T-helper 2 cell treated with Interferon-gamma antibody and Interleukin-4, amounts not matched to agents 5 μg/mL and 100 μg/mL, for 36 hours (primary cell): ENCODE data around the gene C1QA.

Source experiments
- DNase-seq: peaks from one replicate; pipeline ENCODE4 v3.0.0; 2021; ENCODE audit warnings: low spot score
- H3K27ac Mint-ChIP-seq: one replicate; pipeline ENCODE4 v1.8.0; 2021; ENCODE audit warnings: mild to moderate bottlenecking, mixed read lengths
- H3K27me3 Mint-ChIP-seq: one replicate; pipeline ENCODE4 v1.8.0; 2021; ENCODE audit warnings: low read depth, mixed read lengths
- H3K36me3 Mint-ChIP-seq: one replicate; pipeline ENCODE4 v1.8.0; 2021; ENCODE audit warnings: low read depth, mixed read lengths
- H3K4me1 Mint-ChIP-seq: one replicate; pipeline ENCODE4 v1.8.0; 2021; ENCODE audit warnings: low read depth, mixed read lengths
- H3K4me3 Mint-ChIP-seq: one replicate; pipeline ENCODE4 v1.8.0; 2022; ENCODE audit warnings: mild to moderate bottlenecking, moderate library complexity, mixed read lengths
- H3K9me3 Mint-ChIP-seq: one replicate; pipeline ENCODE4 v1.8.0; 2021; ENCODE audit warnings: mixed read lengths

Gene C1QA, protein sequence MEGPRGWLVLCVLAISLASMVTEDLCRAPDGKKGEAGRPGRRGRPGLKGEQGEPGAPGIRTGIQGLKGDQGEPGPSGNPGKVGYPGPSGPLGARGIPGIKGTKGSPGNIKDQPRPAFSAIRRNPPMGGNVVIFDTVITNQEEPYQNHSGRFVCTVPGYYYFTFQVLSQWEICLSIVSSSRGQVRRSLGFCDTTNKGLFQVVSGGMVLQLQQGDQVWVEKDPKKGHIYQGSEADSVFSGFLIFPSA

DNA sequence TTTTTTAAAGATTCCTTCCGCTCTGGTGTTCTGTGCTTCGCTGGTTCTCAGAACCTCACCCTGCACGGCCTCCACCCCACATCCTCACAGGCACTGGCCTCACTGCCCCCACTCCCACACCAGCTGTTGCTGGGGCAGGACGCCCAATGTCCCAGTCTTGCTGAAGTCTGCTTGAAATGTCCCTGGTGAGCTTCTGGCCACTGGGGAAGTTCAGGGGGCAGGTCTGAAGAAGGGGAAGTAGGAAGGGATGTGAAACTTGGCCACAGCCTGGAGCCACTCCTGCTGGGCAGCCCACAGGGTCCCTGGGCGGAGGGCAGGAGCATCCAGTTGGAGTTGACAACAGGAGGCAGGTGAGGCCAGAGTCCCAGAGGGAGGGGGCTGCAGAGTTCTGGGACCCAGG is at the start of gene C1QA:
Gene C1QA, plus strand, starts transcription at position 276 of the 400 bp plus-strand sequence. CDS start 989 bp downstream, outside the sequence.
- Mint-ChIP-seq H3K36me3 (no peaks in the 10 kb centered on the region), H3K27ac (no peak within 1 kb of the TSS), H3K27me3 (peaks cover 1% of the 10 kb centered on the region), H3K4me3 (no peak within 1 kb of the TSS), H3K4me1 (no peaks in the 10 kb centered on the region), H3K9me3 (no peaks in the 10 kb centered on the region)
- DNase-seq = no peak

DNA sequence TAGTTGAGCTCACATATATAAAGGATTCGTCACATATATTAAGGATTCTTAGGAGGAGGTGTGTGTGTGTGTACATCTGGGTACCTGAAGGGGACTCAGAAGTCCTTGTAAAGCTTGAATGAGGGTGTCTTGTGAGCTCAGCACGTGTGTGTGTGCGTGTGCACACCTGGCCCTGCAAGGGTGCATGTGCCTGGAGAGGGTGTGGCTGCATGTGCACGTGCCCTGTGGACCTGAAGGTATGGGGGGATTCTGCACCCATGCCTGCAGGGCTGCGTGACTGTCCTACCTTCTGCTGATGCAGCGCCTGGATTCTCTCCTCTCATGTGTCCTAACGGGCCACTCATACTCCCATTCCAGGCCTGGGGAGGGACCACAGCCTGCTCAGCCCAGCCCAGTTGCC is 49.2 kb upstream of the C1QA start:
- no peak overlapping the region for H3K4me3 Mint-ChIP-seq
- no peaks in the 10 kb centered on the region for H3K27me3 Mint-ChIP-seq
- H3K36me3 Mint-ChIP-seq = no peaks in the 10 kb centered on the region
- no peak for DNase-seq
- H3K27ac Mint-ChIP-seq = no peak overlapping the region
- no peaks in the 10 kb centered on the region for H3K9me3 Mint-ChIP-seq
- no peaks in the 10 kb centered on the region for H3K4me1 Mint-ChIP-seq

DNA sequence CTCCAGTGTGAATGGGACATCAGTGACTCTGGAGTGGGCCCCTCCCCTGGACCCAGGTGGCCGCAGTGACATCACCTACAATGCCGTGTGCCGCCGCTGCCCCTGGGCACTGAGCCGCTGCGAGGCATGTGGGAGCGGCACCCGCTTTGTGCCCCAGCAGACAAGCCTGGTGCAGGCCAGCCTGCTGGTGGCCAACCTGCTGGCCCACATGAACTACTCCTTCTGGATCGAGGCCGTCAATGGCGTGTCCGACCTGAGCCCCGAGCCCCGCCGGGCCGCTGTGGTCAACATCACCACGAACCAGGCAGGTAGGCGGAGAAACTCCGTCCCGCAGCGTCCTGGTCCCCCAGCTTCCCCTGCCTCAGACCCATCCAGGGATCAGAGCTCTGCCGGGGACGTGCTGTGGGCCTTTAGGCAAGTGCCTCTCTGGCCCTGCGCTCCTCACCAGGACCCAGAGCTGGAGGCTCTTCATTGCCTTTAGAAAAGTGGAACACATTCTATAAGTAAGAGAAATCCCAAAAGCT is 47.5 kb upstream of the C1QA start:
- Mint-ChIP-seq H3K4me1 (no peaks in the 10 kb centered on the region), H3K27me3 (no peaks in the 10 kb centered on the region), H3K27ac (no peak overlapping the region), H3K36me3 (no peaks in the 10 kb centered on the region), H3K9me3 (no peaks in the 10 kb centered on the region), H3K4me3 (no peak overlapping the region)
- DNase-seq = no peak

DNA sequence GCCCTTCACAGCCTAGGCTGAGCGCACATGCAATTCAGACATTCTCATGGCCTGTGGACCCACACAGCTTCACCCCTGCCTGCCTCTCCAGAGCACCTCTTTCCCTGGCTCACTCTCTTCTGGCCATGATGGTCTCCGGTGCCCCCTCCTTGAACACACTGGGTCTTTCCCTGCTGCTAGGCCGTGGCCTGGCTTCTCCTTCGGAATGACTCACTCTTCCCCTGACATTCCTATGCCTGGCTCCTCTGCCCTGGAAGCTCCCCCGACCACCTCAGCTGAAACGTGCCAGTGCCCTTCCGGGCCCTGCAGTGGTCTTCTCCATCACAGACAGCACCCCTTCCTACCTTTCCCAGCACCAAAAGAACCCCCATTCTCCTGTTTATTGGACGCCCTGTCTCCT is 44.9 kb upstream of the C1QA start:
- H3K36me3 Mint-ChIP-seq = no peaks in the 10 kb centered on the region
- no peak for DNase-seq
- H3K27ac Mint-ChIP-seq = no peak overlapping the region
- no peaks in the 10 kb centered on the region for H3K4me1 Mint-ChIP-seq
- no peaks in the 10 kb centered on the region for H3K9me3 Mint-ChIP-seq
- no peak overlapping the region for H3K4me3 Mint-ChIP-seq
- no peaks in the 10 kb centered on the region for H3K27me3 Mint-ChIP-seq

DNA sequence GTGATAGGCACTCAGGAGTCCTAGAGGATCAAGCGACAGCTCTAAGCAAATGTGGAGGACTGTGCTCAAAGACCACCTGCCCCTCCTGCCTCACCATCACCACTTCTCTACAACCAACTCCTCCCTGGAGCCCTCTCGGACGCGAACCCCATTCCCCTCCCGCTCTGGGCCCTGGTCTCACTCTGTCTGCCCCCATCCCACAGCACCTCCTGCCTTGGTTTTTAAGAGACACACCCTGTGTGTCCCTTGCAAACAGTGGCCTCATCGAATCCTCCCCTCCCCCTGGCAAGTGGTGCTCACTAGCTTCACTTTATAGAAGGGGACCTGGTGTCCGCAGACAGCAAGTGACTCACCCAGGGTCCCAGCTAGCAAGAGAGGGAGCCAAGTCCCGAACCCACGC is 44.4 kb upstream of the C1QA start:
- no peak for DNase-seq
- H3K4me3 Mint-ChIP-seq = no peak overlapping the region

DNA sequence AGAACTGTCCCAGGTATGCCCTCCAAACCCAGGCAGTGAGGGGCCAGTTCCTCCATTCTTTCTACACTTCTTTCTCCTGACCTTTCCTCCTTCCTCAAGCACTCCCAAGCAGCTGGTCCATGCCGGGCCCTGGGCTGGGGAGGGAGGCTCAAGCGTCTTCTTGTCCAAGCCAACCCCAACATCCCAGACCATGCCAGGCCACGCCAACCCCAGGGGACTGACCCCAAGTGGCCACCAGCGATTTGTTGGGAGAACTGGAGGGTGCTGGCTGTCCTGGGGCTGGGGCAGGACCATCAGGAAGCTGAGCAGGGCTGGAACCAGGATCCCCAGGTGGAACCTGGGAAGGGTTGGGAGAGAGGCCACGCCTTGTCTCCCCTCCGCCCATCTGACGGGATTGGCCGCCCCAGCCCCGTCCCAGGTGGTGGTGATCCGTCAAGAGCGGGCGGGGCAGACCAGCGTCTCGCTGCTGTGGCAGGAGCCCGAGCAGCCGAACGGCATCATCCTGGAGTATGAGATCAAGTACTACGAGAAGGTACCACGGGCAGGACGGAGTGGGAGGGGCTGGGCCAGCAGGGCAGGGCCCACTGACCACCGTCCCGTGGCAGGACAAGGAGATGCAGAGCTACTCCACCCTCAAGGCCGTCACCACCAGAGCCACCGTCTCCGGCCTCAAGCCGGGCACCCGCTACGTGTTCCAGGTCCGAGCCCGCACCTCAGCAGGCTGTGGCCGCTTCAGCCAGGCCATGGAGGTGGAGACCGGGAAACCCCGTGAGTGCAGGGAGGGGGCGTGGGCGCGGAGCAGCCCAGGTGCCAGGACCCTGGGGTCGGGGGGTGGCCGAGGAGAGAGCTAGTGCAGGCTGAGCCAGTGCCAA is 43.3 kb upstream of the C1QA start:
- H3K4me3 Mint-ChIP-seq = no peak overlapping the region
- no peak for DNase-seq
- H3K27ac Mint-ChIP-seq = no peak overlapping the region
- no peaks in the 10 kb centered on the region for H3K27me3 Mint-ChIP-seq
- H3K9me3 Mint-ChIP-seq = no peaks in the 10 kb centered on the region
- H3K36me3 Mint-ChIP-seq = no peaks in the 10 kb centered on the region
- H3K4me1 Mint-ChIP-seq = no peaks in the 10 kb centered on the region

More for the DNA sequence above, 44.4 kb upstream of the C1QA start:
- H3K36me3 Mint-ChIP-seq = no peaks in the 10 kb centered on the region
- H3K9me3 Mint-ChIP-seq = no peaks in the 10 kb centered on the region
- H3K27ac Mint-ChIP-seq = no peak overlapping the region
- H3K4me1 Mint-ChIP-seq = no peaks in the 10 kb centered on the region
- H3K27me3 Mint-ChIP-seq = no peaks in the 10 kb centered on the region

DNA sequence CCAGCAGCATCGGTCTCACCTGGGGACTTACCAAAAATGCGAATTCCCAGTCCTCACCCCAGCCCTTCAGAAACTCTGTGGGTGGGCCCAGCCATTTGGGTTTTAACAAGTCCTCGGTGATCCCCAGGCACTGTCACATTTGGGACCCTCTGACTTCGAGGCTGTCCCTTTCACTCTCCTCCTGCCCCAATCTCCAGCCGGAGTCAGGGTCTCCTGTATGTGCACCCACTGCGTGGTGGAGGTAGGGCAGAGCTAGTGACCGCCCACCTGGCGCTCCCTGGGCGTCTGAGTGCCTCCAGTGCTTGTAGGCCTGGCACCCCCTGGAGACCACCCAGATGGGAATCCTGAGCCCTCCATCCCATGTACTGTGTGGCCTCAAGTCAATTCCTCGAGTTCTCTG is 42.0 kb upstream of the C1QA start:
- no peaks in the 10 kb centered on the region for H3K36me3 Mint-ChIP-seq
- no peaks in the 10 kb centered on the region for H3K27me3 Mint-ChIP-seq
- no peak for DNase-seq
- no peak overlapping the region for H3K27ac Mint-ChIP-seq
- H3K9me3 Mint-ChIP-seq = no peaks in the 10 kb centered on the region
- no peaks in the 10 kb centered on the region for H3K4me1 Mint-ChIP-seq
- no peak overlapping the region for H3K4me3 Mint-ChIP-seq

DNA sequence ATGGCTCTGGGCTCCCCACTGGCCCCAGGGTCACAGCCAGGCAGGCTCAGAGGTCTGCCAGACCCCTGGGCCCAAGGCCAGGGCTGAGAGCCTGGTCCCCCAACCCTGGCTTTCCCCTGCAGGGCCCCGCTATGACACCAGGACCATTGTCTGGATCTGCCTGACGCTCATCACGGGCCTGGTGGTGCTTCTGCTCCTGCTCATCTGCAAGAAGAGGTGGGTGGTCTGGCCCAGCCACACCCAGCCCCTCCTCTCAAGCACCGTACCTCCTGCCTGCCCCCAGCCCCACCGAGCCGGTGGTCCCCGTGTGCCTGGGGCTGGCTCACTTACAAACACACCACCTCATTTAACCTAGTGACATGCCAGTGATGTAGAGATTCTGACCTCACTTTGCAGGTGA is 41.3 kb upstream of the C1QA start:
- no peaks in the 10 kb centered on the region for H3K9me3 Mint-ChIP-seq
- no peak for DNase-seq
- no peak overlapping the region for H3K4me3 Mint-ChIP-seq
- no peak overlapping the region for H3K27ac Mint-ChIP-seq
- H3K4me1 Mint-ChIP-seq = no peaks in the 10 kb centered on the region
- H3K36me3 Mint-ChIP-seq = no peaks in the 10 kb centered on the region
- no peaks in the 10 kb centered on the region for H3K27me3 Mint-ChIP-seq

DNA sequence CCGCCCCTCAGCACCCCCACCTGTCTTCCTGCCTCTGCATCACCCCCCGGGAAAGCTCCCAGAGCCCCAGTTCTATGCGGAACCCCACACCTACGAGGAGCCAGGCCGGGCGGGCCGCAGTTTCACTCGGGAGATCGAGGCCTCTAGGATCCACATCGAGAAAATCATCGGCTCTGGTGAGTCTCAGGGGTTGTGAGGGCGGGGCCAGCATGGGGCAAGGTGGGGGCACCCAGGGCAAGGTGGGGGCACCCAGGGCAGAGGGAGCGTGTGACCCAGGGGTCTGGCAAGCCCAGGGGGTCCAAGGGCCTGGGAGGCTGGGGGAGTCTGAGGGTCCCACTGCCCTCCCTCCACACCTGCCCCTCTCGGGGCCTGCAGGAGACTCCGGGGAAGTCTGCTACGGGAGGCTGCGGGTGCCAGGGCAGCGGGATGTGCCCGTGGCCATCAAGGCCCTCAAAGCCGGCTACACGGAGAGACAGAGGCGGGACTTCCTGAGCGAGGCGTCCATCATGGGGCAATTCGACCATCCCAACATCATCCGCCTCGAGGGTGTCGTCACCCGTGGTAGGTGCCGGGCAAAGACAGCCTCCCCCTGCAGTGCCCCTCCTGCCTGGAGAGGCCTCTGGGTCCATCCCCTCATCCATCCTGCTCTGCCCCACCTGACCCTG is 39.0 kb upstream of the C1QA start:
- Mint-ChIP-seq H3K9me3 (no peaks in the 10 kb centered on the region), H3K4me1 (no peaks in the 10 kb centered on the region), H3K27me3 (no peaks in the 10 kb centered on the region), H3K27ac (no peak overlapping the region), H3K4me3 (no peak overlapping the region), H3K36me3 (no peaks in the 10 kb centered on the region)
- DNase-seq = no peak

DNA sequence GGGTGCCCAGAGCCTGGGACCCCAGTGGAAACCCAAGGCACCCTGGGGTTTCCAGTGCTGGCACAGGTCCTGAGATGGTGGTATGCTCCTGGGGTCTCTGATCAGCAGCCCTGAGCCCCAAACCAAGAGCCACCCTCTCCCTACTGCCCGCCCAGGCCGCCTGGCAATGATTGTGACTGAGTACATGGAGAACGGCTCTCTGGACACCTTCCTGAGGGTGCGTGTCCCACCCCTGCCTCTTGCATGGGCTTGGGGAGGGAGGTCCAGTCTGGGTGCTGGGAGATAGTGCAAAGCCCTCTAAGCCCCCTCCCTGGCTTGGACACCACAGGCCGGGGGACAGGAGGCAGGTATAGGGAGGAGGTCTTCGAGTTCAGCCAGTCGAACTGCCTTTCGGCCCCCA is 38.4 kb upstream of the C1QA start:
- no peak for DNase-seq
- Mint-ChIP-seq H3K4me1 (no peaks in the 10 kb centered on the region), H3K9me3 (no peaks in the 10 kb centered on the region), H3K36me3 (no peaks in the 10 kb centered on the region), H3K27me3 (no peaks in the 10 kb centered on the region), H3K27ac (no peak overlapping the region), H3K4me3 (no peak overlapping the region)

DNA sequence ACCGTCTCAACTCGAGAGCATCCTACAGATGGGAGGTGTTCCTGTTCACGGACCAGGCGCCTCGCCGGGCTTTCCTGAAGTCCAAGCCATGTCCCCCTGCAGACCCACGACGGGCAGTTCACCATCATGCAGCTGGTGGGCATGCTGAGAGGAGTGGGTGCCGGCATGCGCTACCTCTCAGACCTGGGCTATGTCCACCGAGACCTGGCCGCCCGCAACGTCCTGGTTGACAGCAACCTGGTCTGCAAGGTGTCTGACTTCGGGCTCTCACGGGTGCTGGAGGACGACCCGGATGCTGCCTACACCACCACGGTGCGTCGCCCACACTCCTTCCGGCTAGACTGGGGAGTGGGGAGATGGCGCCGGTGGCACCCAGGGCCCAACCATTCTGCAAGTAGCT is 37.7 kb upstream of the C1QA start:
- Mint-ChIP-seq H3K36me3 (no peaks in the 10 kb centered on the region), H3K27me3 (no peaks in the 10 kb centered on the region), H3K4me3 (no peak overlapping the region), H3K9me3 (no peaks in the 10 kb centered on the region), H3K27ac (no peak overlapping the region), H3K4me1 (no peaks in the 10 kb centered on the region)
- DNase-seq = no peak

DNA sequence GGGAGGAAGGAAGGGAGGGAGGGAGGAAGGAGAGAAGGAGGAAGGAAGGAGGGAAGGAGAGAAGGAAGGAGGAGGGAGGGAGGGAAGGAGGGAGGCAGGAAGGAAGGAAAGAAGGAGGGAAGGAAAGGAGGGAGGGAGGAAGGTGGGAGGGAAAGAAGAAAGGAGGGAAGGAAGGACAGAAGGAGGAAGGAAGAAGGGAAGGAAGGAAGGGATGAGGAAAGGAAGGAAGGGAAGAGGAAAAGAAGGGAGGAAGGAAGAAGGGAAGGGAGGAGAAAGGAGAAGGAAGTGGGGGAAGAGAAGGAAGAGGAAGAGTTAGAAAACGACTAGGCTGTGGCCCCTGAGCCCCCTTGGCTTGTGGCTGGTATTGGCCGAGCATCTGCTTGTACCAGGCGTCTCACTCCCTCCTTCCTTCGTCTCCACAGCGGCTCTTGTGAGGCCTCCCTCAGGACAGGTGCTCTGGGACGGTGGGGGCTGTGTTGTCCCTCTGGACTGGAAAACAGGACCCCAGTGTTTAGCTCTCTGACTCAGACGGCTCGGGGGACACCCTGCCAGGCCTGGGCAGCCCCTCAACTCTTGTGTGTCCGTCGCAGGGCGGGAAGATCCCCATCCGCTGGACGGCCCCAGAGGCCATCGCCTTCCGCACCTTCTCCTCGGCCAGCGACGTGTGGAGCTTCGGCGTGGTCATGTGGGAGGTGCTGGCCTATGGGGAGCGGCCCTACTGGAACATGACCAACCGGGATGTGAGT is 36.2 kb upstream of the C1QA start:
- H3K27me3 Mint-ChIP-seq = no peaks in the 10 kb centered on the region
- H3K4me3 Mint-ChIP-seq = no peak overlapping the region
- H3K27ac Mint-ChIP-seq = no peak overlapping the region
- no peaks in the 10 kb centered on the region for H3K4me1 Mint-ChIP-seq
- H3K36me3 Mint-ChIP-seq = no peaks in the 10 kb centered on the region
- no peaks in the 10 kb centered on the region for H3K9me3 Mint-ChIP-seq
- no peak for DNase-seq

DNA sequence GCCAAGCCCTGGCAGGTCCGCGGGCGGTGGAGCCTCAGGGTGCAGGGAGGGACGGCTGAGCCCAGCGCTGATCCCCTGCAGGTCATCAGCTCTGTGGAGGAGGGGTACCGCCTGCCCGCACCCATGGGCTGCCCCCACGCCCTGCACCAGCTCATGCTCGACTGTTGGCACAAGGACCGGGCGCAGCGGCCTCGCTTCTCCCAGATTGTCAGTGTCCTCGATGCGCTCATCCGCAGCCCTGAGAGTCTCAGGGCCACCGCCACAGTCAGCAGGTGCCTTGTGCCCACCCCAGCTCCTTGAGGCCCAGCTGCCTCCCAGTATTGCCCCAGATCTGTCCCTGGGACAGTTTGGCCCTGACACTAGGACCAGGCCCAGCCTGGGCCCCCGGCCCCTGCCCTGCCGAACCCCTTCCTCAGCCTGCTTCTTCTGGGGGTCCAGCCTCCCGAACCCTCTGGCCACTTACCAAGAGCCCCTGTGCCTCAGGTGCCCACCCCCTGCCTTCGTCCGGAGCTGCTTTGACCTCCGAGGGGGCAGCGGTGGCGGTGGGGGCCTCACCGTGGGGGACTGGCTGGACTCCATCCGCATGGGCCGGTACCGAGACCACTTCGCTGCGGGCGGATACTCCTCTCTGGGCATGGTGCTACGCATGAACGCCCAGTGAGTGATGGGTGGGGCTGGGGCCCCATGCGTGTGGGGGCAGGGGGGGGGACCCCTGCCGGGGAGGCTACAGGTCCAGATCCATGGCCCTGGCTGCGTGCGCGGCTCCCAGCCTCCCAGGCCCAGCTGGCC is 35.4 kb upstream of the C1QA start:
- no peaks in the 10 kb centered on the region for H3K36me3 Mint-ChIP-seq
- no peaks in the 10 kb centered on the region for H3K27me3 Mint-ChIP-seq
- no peak overlapping the region for H3K4me3 Mint-ChIP-seq
- H3K9me3 Mint-ChIP-seq = no peaks in the 10 kb centered on the region
- no peaks in the 10 kb centered on the region for H3K4me1 Mint-ChIP-seq
- no peak overlapping the region for H3K27ac Mint-ChIP-seq
- DNase-seq = no peak
